ENCODE measurements around the gene CHPF. TPM values are rescaled to one million over a fixed set of nuclear protein-coding genes. Genes with fewer than 3 reads are reported as not detected.

CHPF gene
- total and polyA plus RNA-seq, 2 donors, result 48.6 to 56.9 TPM

- H3K36me3 ChIP-seq (ENCODE audit: insufficient read depth), result no peaks in the 10 kb centered on the region
- no peak overlapping the region for H3K4me3 ChIP-seq (ENCODE audit: low read depth, low read length)
- no peaks in the 10 kb centered on the region for H3K4me1 ChIP-seq (ENCODE audit: insufficient read depth)
- H3K27ac ChIP-seq (ENCODE audit: low read depth), result no peak overlapping the region
- 83% methylated on average over 35 of the region's 35 CpGs for WGBS
- DNase-seq (ENCODE audit: extremely low spot score), result no peak
Measured at GRCh38 chr2:219562049-219563020, 18.7 kb upstream of the CHPF start.

GRCh38 chr2:219561179-219562048 lies 17.8 kb upstream of the CHPF start:
- H3K36me3 ChIP-seq (ENCODE audit: insufficient read depth), result no peaks in the 10 kb centered on the region

GRCh38 chr2:219560893-219561178 lies 17.2 kb upstream of the CHPF start:
- Histone ChIP-seq H3K36me3 (ENCODE audit: insufficient read depth) (no peaks in the 10 kb centered on the region), H3K4me1 (ENCODE audit: insufficient read depth) (no peaks in the 10 kb centered on the region), H3K27ac (ENCODE audit: low read depth) (no peak overlapping the region), H3K4me3 (ENCODE audit: low read depth, low read length) (no peak overlapping the region)
- DNase-seq (ENCODE audit: extremely low spot score), result no peak
- 87% methylated on average over 3 of the region's 3 CpGs for WGBS

More at GRCh38 chr2:219561179-219562048, 17.8 kb upstream of the CHPF start:
- no peak overlapping the region for H3K27ac ChIP-seq (ENCODE audit: low read depth)
- DNase-seq (ENCODE audit: extremely low spot score), result no peak
- H3K4me1 ChIP-seq (ENCODE audit: insufficient read depth), result no peaks in the 10 kb centered on the region
- no peak overlapping the region for H3K4me3 ChIP-seq (ENCODE audit: low read depth, low read length)
- WGBS, result 76% methylated on average over 24 of the region's 24 CpGs

- 32% methylated on average over 8 of the region's 8 CpGs for WGBS
- H3K36me3 ChIP-seq (ENCODE audit: insufficient read depth), result no peaks in the 10 kb centered on the region
- H3K27ac ChIP-seq (ENCODE audit: low read depth), result no peak overlapping the region
Measured at GRCh38 chr2:219560037-219560892, 16.7 kb upstream of the CHPF start.

GRCh38 chr2:219559156-219559915 lies 15.7 kb upstream of the CHPF start:
- WGBS, result 94% methylated on average over 20 of the region's 20 CpGs

More at GRCh38 chr2:219560037-219560892, 16.7 kb upstream of the CHPF start:
- Histone ChIP-seq H3K4me3 (ENCODE audit: low read depth, low read length) (no peak overlapping the region), H3K4me1 (ENCODE audit: insufficient read depth) (no peaks in the 10 kb centered on the region)
- DNase-seq (ENCODE audit: extremely low spot score), result no peak

GRCh38 chr2:219557791-219558785 lies 14.5 kb upstream of the CHPF start:
- 96% methylated on average over 25 of the region's 25 CpGs for WGBS
- Histone ChIP-seq H3K4me3 (ENCODE audit: low read depth, low read length) (no peak overlapping the region), H3K27ac (ENCODE audit: low read depth) (no peak overlapping the region), H3K4me1 (ENCODE audit: insufficient read depth) (no peaks in the 10 kb centered on the region), H3K36me3 (ENCODE audit: insufficient read depth) (no peaks in the 10 kb centered on the region)
- no peak for DNase-seq (ENCODE audit: extremely low spot score)

More at GRCh38 chr2:219559156-219559915, 15.7 kb upstream of the CHPF start:
- Histone ChIP-seq H3K4me3 (ENCODE audit: low read depth, low read length) (no peak overlapping the region), H3K36me3 (ENCODE audit: insufficient read depth) (no peaks in the 10 kb centered on the region), H3K4me1 (ENCODE audit: insufficient read depth) (no peaks in the 10 kb centered on the region), H3K27ac (ENCODE audit: low read depth) (no peak overlapping the region)
- DNase-seq (ENCODE audit: extremely low spot score), result no peak

- DNase-seq (ENCODE audit: extremely low spot score), result no peak
- 94% methylated on average over 21 of the region's 21 CpGs for WGBS
- Histone ChIP-seq H3K27ac (ENCODE audit: low read depth) (no peak overlapping the region), H3K4me1 (ENCODE audit: insufficient read depth) (no peaks in the 10 kb centered on the region), H3K36me3 (ENCODE audit: insufficient read depth) (no peaks in the 10 kb centered on the region), H3K4me3 (ENCODE audit: low read depth, low read length) (no peak overlapping the region)
Measured at GRCh38 chr2:219557320-219557719, 13.7 kb upstream of the CHPF start.

GRCh38 chr2:219556413-219556812 lies 12.8 kb upstream of the CHPF start:
- no peaks in the 10 kb centered on the region for H3K36me3 ChIP-seq (ENCODE audit: insufficient read depth)
- H3K27ac ChIP-seq (ENCODE audit: low read depth), result no peak overlapping the region
- no peak overlapping the region for H3K4me3 ChIP-seq (ENCODE audit: low read depth, low read length)
- DNase-seq (ENCODE audit: extremely low spot score), result no peak
- no peaks in the 10 kb centered on the region for H3K4me1 ChIP-seq (ENCODE audit: insufficient read depth)
- 91% methylated on average over 19 of the region's 19 CpGs for WGBS

- WGBS, result 93% methylated on average over 20 of the region's 20 CpGs
- Histone ChIP-seq H3K27ac (ENCODE audit: low read depth) (no peak overlapping the region), H3K4me3 (ENCODE audit: low read depth, low read length) (no peak overlapping the region), H3K36me3 (ENCODE audit: insufficient read depth) (no peaks in the 10 kb centered on the region), H3K4me1 (ENCODE audit: insufficient read depth) (no peaks in the 10 kb centered on the region)
- no peak for DNase-seq (ENCODE audit: extremely low spot score)
Measured at GRCh38 chr2:219555956-219556355, 12.3 kb upstream of the CHPF start.

GRCh38 chr2:219554350-219554749 lies 10.7 kb upstream of the CHPF start:
- DNase-seq (ENCODE audit: extremely low spot score), result no peak
- Histone ChIP-seq H3K4me1 (ENCODE audit: insufficient read depth) (no peaks in the 10 kb centered on the region), H3K27ac (ENCODE audit: low read depth) (no peak overlapping the region), H3K4me3 (ENCODE audit: low read depth, low read length) (no peak overlapping the region), H3K36me3 (ENCODE audit: insufficient read depth) (no peaks in the 10 kb centered on the region)
- 94% methylated on average over 15 of the region's 15 CpGs for WGBS

- H3K36me3 ChIP-seq (ENCODE audit: insufficient read depth), result no peaks in the 10 kb centered on the region
- no peak for DNase-seq (ENCODE audit: extremely low spot score)
- 79% methylated on average over 12 of the region's 12 CpGs for WGBS
- H3K27ac ChIP-seq (ENCODE audit: low read depth), result no peak overlapping the region
- no peak overlapping the region for H3K4me3 ChIP-seq (ENCODE audit: low read depth, low read length)
- H3K4me1 ChIP-seq (ENCODE audit: insufficient read depth), result no peaks in the 10 kb centered on the region
Measured at GRCh38 chr2:219553463-219553963, 9.9 kb upstream of the CHPF start.

- DNase-seq (ENCODE audit: extremely low spot score), result no peak
- Histone ChIP-seq H3K4me3 (ENCODE audit: low read depth, low read length) (peak overlapping the region; percentile 47), H3K4me1 (ENCODE audit: insufficient read depth) (no peaks in the 10 kb centered on the region), H3K27ac (ENCODE audit: low read depth) (no peak overlapping the region), H3K36me3 (ENCODE audit: insufficient read depth) (no peaks in the 10 kb centered on the region)
- 34% methylated on average over 7 of the region's 7 CpGs for WGBS
Measured at GRCh38 chr2:219553168-219553417, 9.5 kb upstream of the CHPF start.
